Measurements from ENCODE around the gene DENND4A. TPM values are rescaled to one million over a fixed set of nuclear protein-coding genes. Genes with fewer than 3 reads are reported as not detected.

The DENND4A gene
- total RNA-seq, 1 experiment from 2014 or later, result 26.0 TPM

GRCh38 chr15:65827065-65827464 lies 35.0 kb upstream of the DENND4A start:
- H3K4me3 Mint-ChIP-seq (ENCODE audit: low read depth, unreplicated experiment), result no peak overlapping the region
- no peaks in the 10 kb centered on the region for H3K36me3 Mint-ChIP-seq (ENCODE audit: insufficient read depth, unreplicated experiment)
- H3K4me1 Mint-ChIP-seq (ENCODE audit: low read depth, unreplicated experiment), result peaks cover 21% of the 10 kb centered on the region
- H3K9me3 Mint-ChIP-seq (ENCODE audit: low read depth, unreplicated experiment), result no peaks in the 10 kb centered on the region
- intact Hi-C loops (cut with micrococcal nuclease; ENCODE audit: unreplicated experiment), result no loop called here
- CTCF ChIA-PET, result no interaction called here
- DNase-seq, result peak; percentile 14
- peak overlapping the region; percentile 35 for H3K27ac Mint-ChIP-seq (ENCODE audit: unreplicated experiment)
- H3K27me3 Mint-ChIP-seq (ENCODE audit: unreplicated experiment), result no peaks in the 10 kb centered on the region
- BruUV-seq (replicated peaks), result no TSS peak
- no peak for TF ChIP-seq CTCF (IDR thresholded peaks at IDR 0.05; ENCODE audit: unreplicated experiment)

- Mint-ChIP-seq H3K27ac (ENCODE audit: unreplicated experiment) (no peak overlapping the region), H3K4me1 (ENCODE audit: low read depth, unreplicated experiment) (peaks cover 26% of the 10 kb centered on the region), H3K27me3 (ENCODE audit: unreplicated experiment) (no peaks in the 10 kb centered on the region), H3K36me3 (ENCODE audit: insufficient read depth, unreplicated experiment) (no peaks in the 10 kb centered on the region), H3K9me3 (ENCODE audit: low read depth, unreplicated experiment) (no peaks in the 10 kb centered on the region), H3K4me3 (ENCODE audit: low read depth, unreplicated experiment) (no peak overlapping the region)
- intact Hi-C loops (cut with micrococcal nuclease; ENCODE audit: unreplicated experiment), result no loop called here
- no TSS peak for BruUV-seq (replicated peaks)
- CTCF ChIA-PET, result interaction anchor here (0.6 to 1.3 kb wide), 5 partner anchors 8 to 614 kb away, joined by 3 to 7 read pairs (median 4); partner anchors contain the start of gene RAB11A
- no peak for DNase-seq
- TF ChIP-seq CTCF (IDR thresholded peaks at IDR 0.05; ENCODE audit: unreplicated experiment), result no peak
Observed at GRCh38 chr15:65824941-65825544, 33.0 kb upstream of the DENND4A start.

GRCh38 chr15:65824031-65824743 lies 32.1 kb upstream of the DENND4A start:
- no TSS peak for BruUV-seq (replicated peaks)
- no peaks in the 10 kb centered on the region for H3K27me3 Mint-ChIP-seq (ENCODE audit: unreplicated experiment)

GRCh38 chr15:65822316-65822715 lies 30.2 kb upstream of the DENND4A start:
- Mint-ChIP-seq H3K4me1 (ENCODE audit: low read depth, unreplicated experiment) (peaks cover 15% of the 10 kb centered on the region), H3K9me3 (ENCODE audit: low read depth, unreplicated experiment) (no peaks in the 10 kb centered on the region), H3K4me3 (ENCODE audit: low read depth, unreplicated experiment) (no peak overlapping the region), H3K36me3 (ENCODE audit: insufficient read depth, unreplicated experiment) (no peaks in the 10 kb centered on the region), H3K27me3 (ENCODE audit: unreplicated experiment) (no peaks in the 10 kb centered on the region), H3K27ac (ENCODE audit: unreplicated experiment) (no peak overlapping the region)
- CTCF ChIA-PET, result no interaction called here
- DNase-seq, result no peak
- no peak for TF ChIP-seq CTCF (IDR thresholded peaks at IDR 0.05; ENCODE audit: unreplicated experiment)
- BruUV-seq (replicated peaks), result no TSS peak
- intact Hi-C loops (cut with micrococcal nuclease; ENCODE audit: unreplicated experiment), result no loop called here

More at GRCh38 chr15:65824031-65824743, 32.1 kb upstream of the DENND4A start:
- DNase-seq, result peak; percentile 74
- CTCF ChIA-PET, result interaction anchor here (0.6 to 1.9 kb wide), 8 partner anchors 8 to 212 kb away, joined by 3 to 7 read pairs (median 4); partner anchors contain the start of gene RAB11A
- H3K4me1 Mint-ChIP-seq (ENCODE audit: low read depth, unreplicated experiment), result peaks cover 27% of the 10 kb centered on the region
- no peak overlapping the region for H3K27ac Mint-ChIP-seq (ENCODE audit: unreplicated experiment)
- intact Hi-C loops (cut with micrococcal nuclease; ENCODE audit: unreplicated experiment), result no loop called here
- H3K36me3 Mint-ChIP-seq (ENCODE audit: insufficient read depth, unreplicated experiment), result no peaks in the 10 kb centered on the region
- TF ChIP-seq CTCF (IDR thresholded peaks at IDR 0.05; ENCODE audit: unreplicated experiment), result peak; percentile 60
- no peak overlapping the region for H3K4me3 Mint-ChIP-seq (ENCODE audit: low read depth, unreplicated experiment)
- no peaks in the 10 kb centered on the region for H3K9me3 Mint-ChIP-seq (ENCODE audit: low read depth, unreplicated experiment)
